IMR-90 (cell line): ENCODE results near the gene RAD51B. TPM values are rescaled to one million over a fixed set of nuclear protein-coding genes. Genes with fewer than 3 reads are reported as not detected.

Source experiments
- ATAC-seq: fragments of 200-7000 bp; cut with Tn5 transposase; 2 replicates; pipeline ENCODE4 v1.9.1; 2020; ENCODE audit warnings: low read depth, mild to moderate bottlenecking, moderate library complexity
- BruUV-seq: library from RNA; stranded (reverse); fragments of 400-500 nt; replicated peaks from 2 replicates; lab custom pipeline; 2021; lab: Mats Ljungman, UMichigan
- CTCF ChIA-PET: fragments of 300-600 bp; formaldehyde crosslinking; extraction: SDS; loops from one replicate; lab custom pipeline; 2021; ENCODE audit warnings: antibody characterized with exemption; lab: Yijun Ruan, JAX
- POLR2A ChIA-PET: fragments of 300-600 bp; sonication (Branson Sonifier 250); formaldehyde crosslinking; loops from one replicate; lab custom pipeline; 2022; ENCODE audit warnings: antibody characterized with exemption; ENCODE audit not compliant: unreplicated experiment; lab: Charles Lee
- DNase-seq: peaks from one replicate; pipeline ENCODE4 v3.0.0; 2013
- H2AFZ ChIP-seq: replicated peaks from 2 replicates; pipeline ENCODE3; 2013; ENCODE audit warnings: low read length, mild to moderate bottlenecking; ENCODE audit not compliant: poor library complexity
- H2AK5ac ChIP-seq: 2 replicates; pipeline ENCODE4 v1.6.1; 2013; ENCODE audit warnings: low read depth, low read length, inconsistent platforms
- H2AK9ac ChIP-seq: replicated peaks from 2 replicates; pipeline ENCODE3; 2013; ENCODE audit warnings: mild to moderate bottlenecking, low read depth, low read length, moderate library complexity; ENCODE audit not compliant: poor library complexity
- H2BK120ac ChIP-seq: 2 replicates; pipeline ENCODE4 v1.6.1; 2013; ENCODE audit warnings: low read depth, low read length, inconsistent platforms
- H2BK15ac ChIP-seq: 3 replicates; pipeline ENCODE4 v1.6.1; 2013; ENCODE audit warnings: low read depth, low read length, inconsistent platforms
- H2BK20ac ChIP-seq: 2 replicates; pipeline ENCODE4 v1.6.1; 2013; ENCODE audit warnings: low read depth, mild to moderate bottlenecking, inconsistent platforms, low read length, moderate library complexity
- H2BK5ac ChIP-seq: 2 replicates; pipeline ENCODE4 v1.6.1; 2013; ENCODE audit warnings: mild to moderate bottlenecking, low read depth, low read length, inconsistent platforms; ENCODE audit not compliant: poor library complexity, severe bottlenecking
- H3K14ac ChIP-seq: replicated peaks from 2 replicates; pipeline ENCODE4 v1.6.1; 2013; ENCODE audit warnings: low read depth, low read length, inconsistent platforms
- H3K18ac ChIP-seq: 2 replicates; pipeline ENCODE4 v1.6.1; 2013; ENCODE audit warnings: low read depth, low read length, control low read depth
- H3K23ac ChIP-seq: 2 replicates; pipeline ENCODE4 v1.6.1; 2013; ENCODE audit warnings: low read depth, low read length, inconsistent platforms
- H3K27ac ChIP-seq: 2 replicates; pipeline ENCODE4 v1.5.1; 2013; ENCODE audit warnings: mild to moderate bottlenecking, control low read depth, low read length; ENCODE audit not compliant: insufficient read depth
- H3K27me3 ChIP-seq: 2 replicates; pipeline ENCODE4 v1.6.1; 2013; ENCODE audit warnings: low read length; ENCODE audit not compliant: control insufficient read depth, insufficient read depth
- H3K36me3 ChIP-seq: 2 replicates; pipeline ENCODE4 v1.6.1; 2013; ENCODE audit warnings: low read length, mixed read lengths; ENCODE audit not compliant: control insufficient read depth, insufficient read depth
- H3K4ac ChIP-seq: 2 replicates; pipeline ENCODE4 v1.6.1; 2013; ENCODE audit warnings: low read depth, low read length, inconsistent platforms
- H3K4me1 ChIP-seq: 2 replicates; pipeline ENCODE4 v1.6.1; 2013; ENCODE audit warnings: low read length, mixed read lengths; ENCODE audit not compliant: control insufficient read depth, insufficient read depth
- H3K4me2 ChIP-seq: 2 replicates; pipeline ENCODE4 v1.6.1; 2013; ENCODE audit warnings: low read depth, mild to moderate bottlenecking, control low read depth, low read length, moderate library complexity
- H3K4me3 ChIP-seq: 2 replicates; pipeline ENCODE4 v1.5.1; 2013; ENCODE audit warnings: low read depth, mild to moderate bottlenecking, control low read depth, low read length, moderate library complexity; ENCODE audit not compliant: insufficient read depth
- H3K56ac ChIP-seq: 2 replicates; pipeline ENCODE4 v1.6.1; 2013; ENCODE audit warnings: low read length, inconsistent platforms; ENCODE audit not compliant: insufficient read depth; ENCODE audit errors: extremely low read depth
- H3K79me1 ChIP-seq, 2 experiments: 2 replicates each; pipeline ENCODE4 v1.6.1; 2013; ENCODE audit warnings: low read length in 2 of 2, inconsistent platforms in 1 of 2, low read depth in 1 of 2
- H3K9ac ChIP-seq: 2 replicates; pipeline ENCODE4 v1.6.1; 2013; ENCODE audit warnings: low read depth, low read length, control low read depth
- H3K9me1 ChIP-seq: 2 replicates; pipeline ENCODE4 v1.6.1; 2013; ENCODE audit warnings: low read length, inconsistent platforms; ENCODE audit not compliant: insufficient read depth
- H3K9me3 ChIP-seq: 2 replicates; pipeline ENCODE4 v1.6.1; 2013; ENCODE audit warnings: low read length; ENCODE audit not compliant: control insufficient read depth, insufficient read depth
- H4K20me1 ChIP-seq: 2 replicates; pipeline ENCODE4 v1.6.1; 2013; ENCODE audit warnings: low read length, inconsistent platforms; ENCODE audit not compliant: insufficient read depth
- H4K5ac ChIP-seq: 2 replicates; pipeline ENCODE4 v1.6.1; 2013; ENCODE audit warnings: mild to moderate bottlenecking, low read depth, low read length, control low read depth
- H4K8ac ChIP-seq, 2 experiments: 2 replicates each; pipeline ENCODE4 v1.6.1; 2013; ENCODE audit warnings: low read depth in 2 of 2, low read length in 2 of 2, control low read depth in 1 of 2, inconsistent platforms in 1 of 2
- H4K91ac ChIP-seq: 2 replicates; pipeline ENCODE4 v1.6.1; 2013; ENCODE audit warnings: low read depth, low read length, inconsistent platforms; ENCODE audit not compliant: insufficient read depth
- SMC3 ChIP-seq: fragments of 150-350 bp; IDR thresholded peaks from 2 replicates; pipeline ENCODE4 v1.6.1; 2016; ENCODE audit warnings: low read depth, mild to moderate bottlenecking, antibody characterized with exemption, low read length, moderate library complexity
- USF2 ChIP-seq: fragments of 150-350 bp; IDR thresholded peaks from 2 replicates; pipeline ENCODE4 v1.6.1; 2017; ENCODE audit warnings: mild to moderate bottlenecking, antibody characterized with exemption, low read length, low read depth
- WGBS, 2 experiments: methylation state at CpG; one replicate each; pipeline versions ENCODE4 v1.1.5 to v1.1.7; 2013; ENCODE audit warnings: missing lambda C conversion rate in 2 of 2; ENCODE audit not compliant: insufficient read length in 1 of 2; ENCODE audit errors: extremely low coverage in 2 of 2; 5-methylcytosine and 5-hydroxymethylcytosine counted together
- dilution Hi-C: fragments of 300-500 bp; cut with HindIII; formaldehyde crosslinking; loops from one replicate; pipeline ENCODE4 v1.14.3; 2018; ENCODE audit warnings: low sequenced_read_pairs; ENCODE audit not compliant: unreplicated experiment
- in situ Hi-C: fragments of 300-500 bp; cut with MboI; formaldehyde crosslinking; loops from 3 replicates; pipeline ENCODE4 v1.14.3; 2019; ENCODE audit warnings: low sequenced_read_pairs, inconsistent platforms, mixed read lengths
- intact Hi-C: fragments of 100-400 bp; cut with micrococcal nuclease; formaldehyde crosslinking; loops from 2 replicates; pipeline ENCODE4 v1.10.0; 2022
- polyA plus RNA-seq, 3 experiments: library from polyadenylated mRNA; depleted of rRNA; stranded (reverse); fragments of >200 nt; gene quantifications; 2 replicates each; pipeline ENCODE4 v1.2.3, GENCODE V29; 2012; ENCODE audit warnings: low replicate concordance in 1 of 3
- total RNA-seq: library from RNA; depleted of rRNA; stranded (reverse); fragments of >200 nt; gene quantifications from 2 replicates; pipeline ENCODE4 v1.2.3, GENCODE V29; 2012

RAD51B gene
- total and polyA plus RNA-seq, 2 of the 4 experiments (the other 2 are of a cell fraction), result 5.1 to 18.8 TPM

GRCh38 chr14:68447581-68448251 is 628.1 kb downstream of the RAD51B start:
- no peak for TF ChIP-seq SMC3
- TF ChIP-seq USF2, result no peak
- H3K18ac ChIP-seq, result peak overlapping the region; percentile 44
- no peak overlapping the region for H2BK15ac ChIP-seq
- no peaks in the 10 kb centered on the region for H3K79me1 ChIP-seq
- no peaks in the 10 kb centered on the region for H3K27me3 ChIP-seq
- no peaks in the 10 kb centered on the region for H3K36me3 ChIP-seq
- H4K91ac ChIP-seq, result no peak overlapping the region
- H2AK9ac ChIP-seq, result no peak overlapping the region
- H3K9ac ChIP-seq, result no peak overlapping the region
- 0 out of 2 replicates have a peak overlapping the region, but pooled peaks have one; percentile 3 for H2BK120ac ChIP-seq
- no peak overlapping the region for H3K4ac ChIP-seq
- 63% methylated on average over 1 of the region's 4 CpGs; no CpG with 5 or more reads in 1 of the 2 experiments for WGBS, 2 experiments
- H3K9me1 ChIP-seq, result no peaks in the 10 kb centered on the region
- no peaks in the 10 kb centered on the region for H4K20me1 ChIP-seq
- H3K23ac ChIP-seq, result no peak overlapping the region
- dilution Hi-C loops (no loop called here), in situ Hi-C loops (no loop called here), intact Hi-C loops (no loop called here)
- ChIA-PET POLR2A (interaction anchor here (0.6 to 0.7 kb wide), 2 partner anchors 14 to 61 kb away, joined by 3 to 4 read pairs; no protein-coding TSS in a partner anchor), CTCF (interaction anchor here (0.6 to 1.0 kb wide), 2 partner anchors 9 to 49 kb away, joined by 3 to 6 read pairs; no protein-coding TSS in a partner anchor)
- 0 out of 2 replicates have a peak overlapping the region, but pooled peaks have one; percentile 13 for H3K14ac ChIP-seq
- H4K5ac ChIP-seq, result no peak overlapping the region
- no TSS peak for BruUV-seq
- no peak overlapping the region for H3K4me3 ChIP-seq
- no peak overlapping the region for H2BK20ac ChIP-seq
- ATAC-seq (no peak), DNase-seq (no peak)
- 0 out of 2 replicates have a peak overlapping the region, but pooled peaks have one; percentile 11 for H2AK5ac ChIP-seq
- no peaks in the 10 kb centered on the region for H3K9me3 ChIP-seq
- H2BK5ac ChIP-seq, result no peak overlapping the region
- no peak overlapping the region for H3K4me2 ChIP-seq
- H3K27ac ChIP-seq, result no peak overlapping the region; the same call in 1 of the 2 replicates
- H3K56ac ChIP-seq, result no peak overlapping the region
- H3K4me1 ChIP-seq, result peaks cover 15% of the 10 kb centered on the region
- H2AFZ ChIP-seq, result no peak overlapping the region
- no peak overlapping the region for H4K8ac ChIP-seq
